ENCODE data around the gene UBR2.

Gene UBR2

DNA sequence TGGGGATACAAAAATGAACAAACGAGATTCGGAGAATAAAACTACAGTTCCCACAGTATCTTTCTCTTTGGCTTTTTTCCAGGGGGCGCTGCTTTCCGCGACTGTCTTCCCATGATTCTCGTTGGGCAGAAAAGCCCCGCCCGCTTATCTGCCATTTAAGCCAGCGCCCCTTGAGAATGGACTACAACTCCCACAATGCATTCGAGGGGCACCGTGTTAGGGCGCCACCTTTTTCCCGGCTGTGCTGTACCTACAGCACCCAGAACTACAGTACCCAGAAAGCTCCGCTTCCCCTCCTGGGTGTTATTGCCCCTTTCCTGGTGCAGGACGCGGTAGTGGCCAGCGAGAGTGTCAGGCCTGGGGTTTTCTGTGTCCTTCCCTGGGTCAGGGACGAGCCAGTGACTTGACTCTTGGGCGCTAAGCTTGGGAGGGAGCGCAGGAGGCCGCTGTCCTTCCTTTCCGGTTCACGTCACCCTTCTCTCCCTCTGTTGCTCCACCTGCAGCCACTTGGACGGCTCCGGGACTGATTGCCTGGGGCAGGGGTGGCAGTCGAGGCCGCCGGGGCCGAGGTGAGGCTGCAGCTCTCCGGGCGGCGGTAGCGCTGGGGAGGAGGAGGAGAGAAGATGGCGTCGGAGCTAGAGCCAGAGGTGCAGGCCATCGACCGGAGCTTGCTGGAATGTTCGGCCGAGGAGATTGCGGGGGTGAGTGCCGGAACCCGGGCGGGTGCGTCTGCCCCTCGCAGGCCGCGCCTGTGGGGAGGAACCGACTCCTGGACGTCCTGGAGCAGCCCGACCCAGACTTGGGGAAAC, at the start of gene UBR2:
Gene UBR2 (plus strand): TSS at position 333 of the 809 bp plus-strand sequence. CDS start 291 bp downstream, at position 624.
- peak; percentile 98 for DNase-seq

- no peak for DNase-seq
Observed at GRCh38 chr6:42514745-42515144, 49.1 kb upstream of the UBR2 start.

- DNase-seq, result no peak
Observed at GRCh38 chr6:42519779-42520178, 44.0 kb upstream of the UBR2 start.

DNA sequence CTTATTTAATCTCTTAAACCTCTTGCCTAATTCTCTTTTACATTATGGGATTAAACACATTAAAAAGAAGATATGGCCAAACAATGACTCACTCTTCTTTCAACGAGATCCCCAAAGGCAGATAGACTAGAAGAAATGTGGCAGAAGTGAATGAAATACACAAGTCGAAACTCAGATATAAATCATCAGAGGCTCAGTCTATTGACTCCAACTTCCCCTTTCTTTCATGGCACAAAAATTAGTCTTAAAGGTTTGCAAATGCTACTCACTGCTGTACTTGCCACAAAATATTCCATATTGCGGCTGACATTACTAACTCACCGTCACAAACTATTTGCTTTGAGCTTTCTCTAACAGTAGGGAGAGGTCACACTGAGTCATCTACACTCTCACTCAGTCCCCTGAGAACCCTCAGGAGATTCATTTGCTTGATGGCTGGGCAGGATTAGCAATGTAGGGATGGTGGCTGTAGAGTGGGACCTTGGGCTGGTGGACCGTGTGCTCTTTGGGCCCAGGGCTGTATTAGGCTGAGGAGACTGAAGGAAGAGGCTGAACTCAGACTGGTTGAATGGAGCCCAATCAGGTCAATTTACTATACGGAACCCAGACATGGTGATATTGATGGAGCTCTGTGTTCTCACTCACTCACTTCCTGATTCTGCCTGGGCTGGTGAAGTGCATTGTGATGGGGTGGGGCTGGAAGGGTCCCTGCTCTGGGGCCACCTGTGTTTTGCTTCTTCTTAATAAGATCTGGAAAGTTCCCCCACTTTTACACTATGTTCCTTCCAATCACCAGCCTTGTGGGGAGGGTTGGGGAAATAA, 42.8 kb upstream of the UBR2 start:
- no peak for DNase-seq

DNA sequence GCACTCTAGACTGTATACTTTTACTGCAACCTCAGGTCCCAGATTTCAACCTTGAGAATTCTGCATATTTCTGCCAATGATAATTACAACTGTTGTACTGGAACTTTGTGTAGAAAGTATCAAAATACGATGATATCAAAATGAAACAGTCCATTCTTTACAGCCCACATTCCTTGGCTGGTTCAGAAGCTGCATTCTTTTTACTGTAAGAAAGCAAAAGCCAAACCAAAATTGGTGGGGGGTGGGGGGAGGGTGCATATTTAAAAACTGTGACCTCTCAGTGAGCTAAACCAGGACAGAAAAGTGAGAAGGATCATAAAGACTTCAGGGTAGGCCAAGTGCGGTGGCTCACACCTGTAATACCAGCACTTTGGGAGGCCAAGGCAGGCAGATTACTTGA, 41.8 kb upstream of the UBR2 start:
- DNase-seq, result no peak

DNA sequence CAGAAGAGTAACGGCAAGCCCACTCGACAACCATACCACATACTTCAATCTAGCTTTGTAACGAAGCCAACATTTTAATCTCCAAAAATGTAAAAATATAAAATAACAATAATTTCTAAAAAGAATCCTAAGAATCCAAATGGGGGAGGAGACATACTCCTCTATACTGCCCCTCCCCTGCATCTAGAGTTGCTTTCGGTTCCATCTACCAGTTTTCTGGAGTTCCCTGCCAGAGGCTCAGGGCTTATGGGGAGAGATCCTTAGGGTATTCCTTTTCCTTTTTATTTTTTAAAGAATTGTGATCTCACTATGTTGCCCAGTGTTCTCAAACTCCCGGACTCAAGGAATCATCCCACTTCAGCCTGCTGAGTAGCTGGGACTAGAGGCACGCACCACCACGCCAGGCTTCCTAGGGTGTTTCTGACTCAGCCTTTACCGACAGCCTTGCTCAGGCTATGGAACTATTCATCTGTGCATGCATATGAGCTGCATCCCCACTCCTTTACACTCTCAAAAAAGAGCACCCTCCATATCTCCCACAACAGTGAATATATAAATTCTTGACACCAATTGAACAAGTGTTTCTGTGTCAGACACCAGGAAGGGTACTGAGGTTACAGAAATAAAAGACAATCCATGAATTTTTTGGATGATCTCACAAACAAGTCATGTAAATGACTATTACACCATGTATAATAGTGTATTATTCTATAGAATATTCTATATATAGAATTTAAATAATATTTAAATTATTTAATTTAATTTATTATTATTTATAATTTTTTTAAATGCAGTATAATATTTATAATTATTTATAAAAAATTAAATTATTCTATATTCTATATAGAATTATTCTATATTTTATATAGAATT, 40.7 kb upstream of the UBR2 start:
- DNase-seq, result no peak

- DNase-seq, result no peak
Observed at GRCh38 chr6:42525206-42525605, 38.6 kb upstream of the UBR2 start.

DNA sequence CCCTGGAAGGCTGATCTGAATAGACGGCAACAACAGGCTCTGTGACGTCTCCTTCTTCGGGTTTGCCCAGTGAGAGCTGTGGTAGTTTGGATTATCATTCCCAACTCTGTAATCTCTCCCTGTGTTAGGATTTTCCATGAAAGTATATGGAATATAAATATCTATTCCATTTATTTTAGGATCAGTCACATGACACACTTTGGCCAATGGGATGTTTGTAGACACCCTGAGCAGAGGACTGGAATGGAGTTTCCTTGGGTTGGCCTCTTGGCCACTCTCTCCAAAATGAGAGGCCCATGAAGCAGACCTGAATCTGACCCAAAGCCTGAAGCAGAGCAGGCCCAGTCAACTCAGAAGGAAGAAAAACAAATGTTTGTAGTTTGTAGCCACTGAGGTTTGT, 37.2 kb upstream of the UBR2 start:
- DNase-seq, result no peak

DNA sequence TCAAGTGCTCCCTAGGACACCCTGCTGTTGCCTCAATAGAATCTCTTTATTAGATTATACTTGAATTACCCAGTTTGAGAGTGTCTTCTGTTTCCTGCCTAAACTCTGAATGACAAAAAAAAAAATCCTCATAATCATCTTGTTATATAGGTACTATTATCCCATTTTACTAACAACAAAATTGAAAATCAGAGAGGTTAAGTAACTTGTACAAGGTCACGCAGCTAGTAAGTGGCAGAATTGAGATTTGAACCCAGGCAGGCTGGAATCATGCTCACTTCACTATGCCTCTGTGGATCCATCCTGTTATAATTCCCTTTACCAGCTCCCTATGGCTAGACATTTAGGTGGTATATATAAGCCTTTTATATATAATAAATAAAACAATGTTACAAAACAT, 36.6 kb upstream of the UBR2 start:
- DNase-seq, result no peak

DNA sequence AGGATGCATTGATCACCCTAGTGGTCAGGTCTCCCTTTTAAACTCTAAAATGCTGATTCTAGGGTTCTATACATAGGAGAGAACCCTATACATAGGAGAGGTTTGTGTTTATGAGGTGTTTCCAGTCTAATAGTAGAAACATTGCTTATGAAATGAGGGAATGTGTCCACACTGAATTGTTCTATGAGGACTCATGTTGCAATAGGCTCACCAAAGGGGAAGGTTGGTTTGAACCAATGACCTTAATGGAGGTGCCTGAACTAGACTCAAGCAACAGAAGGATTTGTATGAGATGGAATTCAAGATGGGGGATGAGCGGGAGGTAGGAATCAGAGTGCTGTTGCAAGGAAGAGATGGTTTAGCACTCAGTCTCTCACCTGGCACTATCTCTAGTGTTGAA, 33.5 kb upstream of the UBR2 start:
- DNase-seq, result no peak

- DNase-seq, result no peak
Observed at GRCh38 chr6:42530751-42531150, 33.1 kb upstream of the UBR2 start.

GRCh38 chr6:42532038-42532669, 31.7 kb upstream of the UBR2 start:
- peak; percentile 16 for DNase-seq

DNA sequence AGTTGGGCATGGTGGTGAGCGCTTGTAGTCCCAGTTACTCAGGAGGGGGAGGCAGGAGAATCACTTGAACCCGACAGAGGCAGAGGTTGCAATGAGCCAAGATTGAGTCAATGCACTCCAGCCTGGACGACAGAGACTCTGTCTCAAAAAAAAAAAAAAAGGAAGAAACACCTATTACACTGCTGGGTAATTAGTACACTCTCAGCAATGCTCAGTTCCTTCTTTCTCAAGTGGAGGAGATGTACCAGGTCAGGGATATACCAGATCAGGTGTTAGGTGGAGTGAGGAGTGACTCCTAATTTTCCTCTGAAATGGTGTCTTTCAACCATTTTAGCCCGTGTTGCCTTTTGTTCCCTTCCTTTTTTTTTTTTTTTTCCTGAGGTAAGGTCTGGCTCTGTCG, 30.0 kb upstream of the UBR2 start:
- no peak for DNase-seq

- DNase-seq, result no peak
Observed at GRCh38 chr6:42537536-42537935, 26.3 kb upstream of the UBR2 start.

- no peak for DNase-seq
Observed at GRCh38 chr6:42539135-42539534, 24.7 kb upstream of the UBR2 start.

DNA sequence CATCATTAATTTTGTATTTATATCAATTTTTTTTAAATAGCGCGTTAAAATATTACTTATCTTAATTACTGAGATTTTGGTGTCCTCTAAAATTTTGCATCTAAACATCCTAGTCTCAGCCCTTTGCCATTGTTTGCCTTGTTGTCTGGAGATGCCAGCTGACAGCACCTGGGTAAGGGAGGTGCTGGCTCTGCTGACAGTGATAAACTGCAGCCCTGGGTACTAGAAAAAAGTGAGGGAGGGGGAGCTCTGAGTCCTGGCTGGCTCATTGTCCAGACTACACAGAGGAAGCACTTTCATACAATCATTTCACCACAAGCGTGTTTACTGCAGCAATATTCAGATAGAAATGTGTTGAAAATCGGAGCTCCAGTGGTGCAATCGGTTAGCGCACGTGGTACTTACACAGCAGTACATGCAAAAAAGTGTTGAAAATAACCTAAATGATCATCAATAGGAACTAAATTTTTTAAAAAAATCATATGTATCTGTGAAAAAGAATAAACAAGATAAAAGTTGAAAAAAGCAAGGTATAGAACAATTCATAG, 18.5 kb upstream of the UBR2 start:
- no peak for DNase-seq

- peak; percentile 59 for DNase-seq
Observed at GRCh38 chr6:42547407-42548329, 16.2 kb upstream of the UBR2 start.

DNA sequence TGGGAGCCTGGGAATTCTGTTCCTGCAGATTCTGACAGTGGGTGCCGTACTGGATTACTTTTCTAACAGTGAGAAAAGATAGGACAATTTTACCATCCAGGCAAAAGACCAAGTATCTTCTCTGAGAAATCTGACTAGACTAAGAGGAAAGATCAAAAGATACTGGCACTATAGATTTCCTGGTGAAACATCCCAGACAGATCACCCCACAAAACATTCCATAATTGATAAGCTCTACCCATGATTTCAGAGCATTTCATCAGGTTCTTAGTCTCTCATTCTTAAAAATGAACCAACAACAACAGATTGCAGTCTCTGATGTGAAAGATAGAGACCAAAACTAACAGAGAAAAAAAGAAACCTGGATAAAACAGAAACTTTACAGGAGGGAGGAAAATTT, 13.6 kb upstream of the UBR2 start:
- DNase-seq, result no peak

DNA sequence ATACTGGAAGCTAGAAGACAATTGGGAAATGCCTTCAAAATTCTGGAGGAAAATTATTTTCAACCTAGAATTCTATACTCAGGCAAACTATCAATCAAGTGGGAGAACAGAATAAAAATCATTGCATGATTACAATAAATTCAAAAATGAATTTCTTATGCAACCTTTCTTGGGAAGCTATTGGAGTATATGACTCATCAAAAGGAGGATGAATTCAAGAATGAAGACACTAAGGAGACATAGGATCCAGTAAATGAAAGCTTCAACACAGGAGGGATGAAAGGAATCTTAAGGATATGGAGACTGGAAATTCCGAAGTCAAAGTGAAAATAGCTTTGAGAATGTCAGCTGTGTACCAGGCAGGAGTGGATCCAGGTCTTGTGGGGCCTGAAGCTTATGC, 12.6 kb upstream of the UBR2 start:
- DNase-seq, result no peak

DNA sequence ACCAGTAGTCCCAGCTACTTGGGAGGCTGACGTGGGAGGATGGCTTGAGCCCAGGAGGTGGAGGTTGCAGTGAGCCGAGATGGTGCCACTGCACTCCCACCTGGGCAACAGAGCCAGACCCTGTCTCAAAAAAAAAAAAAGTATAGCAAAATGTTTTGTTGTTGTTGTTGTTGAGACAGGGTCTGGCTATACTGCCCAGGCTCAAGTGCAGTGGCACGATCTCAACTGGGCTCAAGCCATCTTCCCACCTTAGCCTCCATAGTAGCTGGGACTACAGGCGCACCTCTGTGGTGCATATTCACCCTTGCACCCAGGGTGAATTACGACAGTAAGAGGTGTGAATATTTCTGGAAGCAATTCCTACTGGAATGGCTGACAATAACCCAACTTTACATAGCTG, 11.4 kb upstream of the UBR2 start:
- no peak for DNase-seq

All from NCI-H1694 (cell line).